GM12801 (cell line): ENCODE results near the gene SIT1.

ENCODE experiments used
- TF ChIP-seq, protein P1 (sequence below): IDR thresholded peaks from one replicate; pipeline ENCODE4 v1.5.1; 2011; ENCODE audit warnings: control low read depth; ENCODE audit not compliant: insufficient read length; ENCODE audit errors: extremely low read depth

Gene SIT1

DNA sequence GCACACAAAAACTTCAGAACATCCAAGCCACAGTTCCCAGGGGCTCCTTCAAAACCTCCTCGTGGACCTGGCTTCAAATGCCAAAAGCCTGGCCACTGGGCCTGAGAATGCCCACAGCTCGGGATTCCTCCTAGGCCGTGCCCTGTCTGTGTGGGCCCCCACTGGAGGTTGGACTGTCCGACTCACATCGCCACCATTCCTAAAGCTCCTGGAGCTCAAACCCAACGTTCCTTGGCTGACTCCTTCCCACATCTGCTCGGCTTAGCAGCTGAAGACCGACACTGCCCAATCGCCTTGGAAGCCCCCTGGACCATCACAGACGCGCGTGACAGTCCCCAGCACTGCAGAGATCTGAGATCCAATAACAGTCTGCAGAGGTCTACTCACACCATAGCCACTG, 7.7 kb downstream of the SIT1 start:
- TF ChIP-seq, protein P1, sequence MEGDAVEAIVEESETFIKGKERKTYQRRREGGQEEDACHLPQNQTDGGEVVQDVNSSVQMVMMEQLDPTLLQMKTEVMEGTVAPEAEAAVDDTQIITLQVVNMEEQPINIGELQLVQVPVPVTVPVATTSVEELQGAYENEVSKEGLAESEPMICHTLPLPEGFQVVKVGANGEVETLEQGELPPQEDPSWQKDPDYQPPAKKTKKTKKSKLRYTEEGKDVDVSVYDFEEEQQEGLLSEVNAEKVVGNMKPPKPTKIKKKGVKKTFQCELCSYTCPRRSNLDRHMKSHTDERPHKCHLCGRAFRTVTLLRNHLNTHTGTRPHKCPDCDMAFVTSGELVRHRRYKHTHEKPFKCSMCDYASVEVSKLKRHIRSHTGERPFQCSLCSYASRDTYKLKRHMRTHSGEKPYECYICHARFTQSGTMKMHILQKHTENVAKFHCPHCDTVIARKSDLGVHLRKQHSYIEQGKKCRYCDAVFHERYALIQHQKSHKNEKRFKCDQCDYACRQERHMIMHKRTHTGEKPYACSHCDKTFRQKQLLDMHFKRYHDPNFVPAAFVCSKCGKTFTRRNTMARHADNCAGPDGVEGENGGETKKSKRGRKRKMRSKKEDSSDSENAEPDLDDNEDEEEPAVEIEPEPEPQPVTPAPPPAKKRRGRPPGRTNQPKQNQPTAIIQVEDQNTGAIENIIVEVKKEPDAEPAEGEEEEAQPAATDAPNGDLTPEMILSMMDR = no peak

DNA sequence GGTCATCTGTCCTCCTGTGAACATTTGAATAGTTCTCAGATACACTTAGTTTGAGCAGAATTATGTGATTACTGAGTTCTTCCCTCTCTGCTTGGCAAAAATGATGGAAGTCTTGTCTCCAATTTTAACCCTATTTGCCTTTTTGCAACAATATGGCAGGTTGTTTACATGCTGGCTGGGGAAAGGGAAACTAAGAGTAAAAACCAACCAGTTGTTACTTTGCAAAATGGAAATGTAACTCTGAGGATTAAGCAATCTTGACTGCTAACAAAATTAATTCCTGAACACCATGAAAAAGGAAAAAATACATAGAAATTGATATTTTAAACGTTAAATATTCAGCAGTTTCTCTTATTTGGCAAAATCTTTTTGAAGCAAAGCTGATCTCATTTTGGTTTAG, 11.1 kb downstream of the SIT1 start:
- TF ChIP-seq, protein P1 = no peak

GRCh38 chr9:35636135-35636876, 14.4 kb downstream of the SIT1 start:
- TF ChIP-seq, protein P1 = no peak

DNA sequence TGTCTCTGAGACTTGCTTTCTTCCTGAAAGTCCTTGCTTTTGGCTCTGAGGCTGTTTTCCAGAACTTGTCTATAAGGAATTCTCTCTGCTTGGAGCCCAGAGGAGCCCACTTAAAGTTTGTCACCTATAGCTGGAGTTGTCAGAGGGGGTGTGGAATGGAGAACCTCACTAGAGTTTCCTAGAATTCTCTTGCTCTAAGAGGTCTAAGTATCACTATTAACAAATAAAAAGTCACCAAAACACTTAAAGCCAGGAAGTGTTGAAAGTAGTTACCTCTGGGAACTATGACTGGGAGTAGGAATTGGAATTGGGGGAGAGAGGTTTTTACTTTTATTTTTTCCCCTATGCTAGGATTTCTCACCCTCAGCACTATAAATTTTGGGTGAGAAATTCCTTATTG, 15.0 kb downstream of the SIT1 start:
- TF ChIP-seq, protein P1 = no peak

- TF ChIP-seq, protein P1 = no peak
These were observed 21.1 kb downstream of the SIT1 start for GRCh38 chr9:35629597-35629996.

GRCh38 chr9:35628389-35628991, 22.2 kb downstream of the SIT1 start:
- TF ChIP-seq, protein P1 = no peak

DNA sequence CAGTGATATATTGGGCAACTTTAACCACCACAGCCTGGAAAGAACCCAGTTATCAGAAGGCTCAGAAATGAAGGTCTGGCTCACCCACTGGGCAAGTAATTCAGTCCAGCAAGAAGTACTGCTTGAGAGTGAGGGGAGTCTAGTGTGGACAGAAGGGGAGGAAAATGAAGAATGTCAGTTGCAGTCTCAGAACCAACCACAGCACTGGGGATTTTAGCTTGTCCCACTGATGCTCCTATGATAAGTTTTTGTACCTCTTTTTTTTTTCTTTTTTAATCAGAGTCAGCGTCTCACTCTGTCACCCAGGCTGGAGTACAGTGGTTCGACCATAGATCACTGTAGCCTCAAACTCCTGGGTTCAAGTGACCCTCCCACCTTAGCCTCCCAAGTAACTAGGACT, 23.2 kb downstream of the SIT1 start:
- TF ChIP-seq, protein P1 = no peak
